Muscle of arm (tissue), 12 donors: ENCODE results near the gene AURKB. TPM values are rescaled to one million over a fixed set of nuclear protein-coding genes. Genes with fewer than 3 reads are reported as not detected.
"Not testable (repeated sequence)": the region's sequence is repeated elsewhere in the genome, so short reads cannot be mapped to it uniquely, and the experiment has no call there.

Experiments used
- DNase-seq: peaks from one replicate; pipeline ENCODE4 v3.0.0-alpha.2; 2013
- polyA plus RNA-seq, 12 donors: library from polyadenylated mRNA; unstranded; fragments of 120-200 nt; gene quantifications; one replicate each; pipeline ENCODE4 v1.2.1, GENCODE V29; 2013; ENCODE audit not compliant: insufficient read length in 12 of 12

AURKB gene
- polyA plus RNA-seq, 12 donors = 9.4 to 31.8 (median 17.7) TPM; not detected in 1

DNA sequence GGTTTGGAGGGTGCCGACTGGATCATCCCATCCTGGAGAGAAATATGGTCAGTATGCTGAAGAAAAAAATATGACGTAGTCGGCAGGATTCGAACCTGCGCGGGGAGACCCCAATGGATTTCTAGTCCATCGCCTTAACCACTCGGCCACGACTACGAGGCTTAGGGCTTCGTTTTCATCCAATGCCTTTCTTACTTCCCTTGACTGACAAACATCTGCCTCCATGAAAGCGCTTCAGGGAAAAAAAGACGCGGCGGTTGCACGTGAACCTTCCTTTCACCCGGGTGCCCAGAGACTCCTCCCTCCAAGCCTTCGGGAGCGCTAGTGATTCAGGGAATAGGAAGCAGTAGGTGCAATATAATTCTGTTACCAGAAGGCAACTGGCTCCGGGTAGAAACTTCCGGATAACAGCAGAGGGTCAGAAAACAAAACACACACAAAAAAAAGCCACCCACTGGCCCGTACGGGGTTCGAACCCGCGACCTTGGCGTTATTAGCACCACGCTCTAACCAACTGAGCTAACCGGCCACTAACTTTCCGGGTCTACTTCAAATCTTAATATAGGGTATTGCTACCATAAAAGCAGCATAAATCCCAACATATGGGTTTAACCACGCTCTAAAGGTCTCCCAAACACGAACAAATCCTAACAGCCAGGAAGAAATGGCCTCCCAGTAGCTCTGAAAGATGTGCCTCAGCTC is 16.3 kb upstream of the AURKB start:
- peak; percentile 93 for DNase-seq

DNA sequence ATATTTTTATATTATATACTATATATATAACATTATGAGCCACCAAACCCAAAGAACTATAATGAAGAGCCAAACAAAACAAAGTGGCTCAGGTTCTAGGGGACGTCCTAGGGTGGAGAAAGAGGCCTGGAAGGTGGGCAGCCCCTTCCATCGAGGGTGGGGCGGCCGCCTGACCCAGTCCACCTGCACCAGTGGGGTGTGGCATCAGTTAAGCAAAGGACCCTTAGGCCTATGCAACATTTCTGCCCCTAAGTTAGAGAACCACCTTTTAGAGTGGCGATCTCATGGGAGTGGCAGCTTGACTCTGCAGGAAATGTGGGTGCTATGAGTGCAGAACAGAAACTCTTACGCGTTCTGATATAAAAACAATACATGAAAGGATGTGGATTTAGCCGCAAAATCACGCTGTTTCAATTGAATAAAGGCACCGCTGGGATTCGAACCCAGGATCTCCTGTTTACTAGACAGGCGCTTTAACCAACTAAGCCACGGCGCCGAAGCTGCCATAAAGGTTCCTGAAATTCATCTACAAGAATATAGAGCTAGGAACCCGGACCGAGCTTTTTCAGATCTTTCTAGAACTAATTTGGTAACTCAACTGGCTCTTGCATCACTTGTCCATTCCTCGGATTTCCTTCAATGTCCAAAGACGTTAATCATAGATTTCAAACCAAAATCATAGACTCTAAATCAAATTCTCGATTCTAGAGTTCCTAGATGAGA is 15.6 kb upstream of the AURKB start:
- DNase-seq = peak; percentile 59

DNA sequence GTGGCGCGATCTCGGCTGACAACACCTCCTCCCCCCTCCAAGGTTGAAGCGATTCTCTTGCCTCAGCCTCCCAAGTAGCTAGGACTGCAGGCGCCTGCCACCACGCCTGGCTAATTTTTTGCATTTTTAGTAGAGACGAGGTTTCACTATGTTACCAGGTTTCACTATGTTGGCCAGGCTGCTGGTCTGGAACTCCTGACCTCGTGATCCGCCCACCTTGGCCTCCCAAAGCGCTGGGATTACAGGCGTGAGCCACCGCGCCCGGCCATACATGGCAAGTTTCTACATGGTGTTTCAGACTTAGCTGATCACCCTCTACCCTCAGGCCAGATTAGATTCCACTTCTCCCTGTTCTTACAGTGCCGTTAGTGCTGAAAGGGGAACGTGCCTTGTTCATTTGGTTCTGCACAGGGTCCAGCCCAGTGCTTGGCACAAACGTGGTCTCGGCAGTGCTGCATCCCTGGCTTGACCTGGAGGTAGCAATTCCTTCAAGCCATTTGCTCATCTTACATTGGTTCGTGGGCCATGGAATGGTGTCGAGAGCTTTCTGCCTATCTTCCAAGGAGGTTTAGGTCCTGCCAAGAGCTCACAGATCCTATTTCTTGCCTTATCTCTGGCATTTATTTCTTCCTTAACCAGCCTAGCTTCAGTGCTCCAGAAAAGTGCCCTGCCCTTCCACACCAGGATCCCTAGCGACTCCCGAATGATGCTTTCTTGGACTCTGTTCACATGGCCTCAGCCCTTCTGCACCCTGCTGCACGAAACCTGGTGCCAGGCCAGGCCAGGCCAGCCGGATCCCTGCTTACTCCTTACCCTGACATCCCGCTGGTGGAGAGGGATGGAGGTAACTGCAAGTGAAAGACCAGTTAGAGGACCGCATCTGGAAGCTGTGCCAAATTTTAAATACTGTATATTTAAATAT is 14.8 kb upstream of the AURKB start:
- DNase-seq = no peak

DNA sequence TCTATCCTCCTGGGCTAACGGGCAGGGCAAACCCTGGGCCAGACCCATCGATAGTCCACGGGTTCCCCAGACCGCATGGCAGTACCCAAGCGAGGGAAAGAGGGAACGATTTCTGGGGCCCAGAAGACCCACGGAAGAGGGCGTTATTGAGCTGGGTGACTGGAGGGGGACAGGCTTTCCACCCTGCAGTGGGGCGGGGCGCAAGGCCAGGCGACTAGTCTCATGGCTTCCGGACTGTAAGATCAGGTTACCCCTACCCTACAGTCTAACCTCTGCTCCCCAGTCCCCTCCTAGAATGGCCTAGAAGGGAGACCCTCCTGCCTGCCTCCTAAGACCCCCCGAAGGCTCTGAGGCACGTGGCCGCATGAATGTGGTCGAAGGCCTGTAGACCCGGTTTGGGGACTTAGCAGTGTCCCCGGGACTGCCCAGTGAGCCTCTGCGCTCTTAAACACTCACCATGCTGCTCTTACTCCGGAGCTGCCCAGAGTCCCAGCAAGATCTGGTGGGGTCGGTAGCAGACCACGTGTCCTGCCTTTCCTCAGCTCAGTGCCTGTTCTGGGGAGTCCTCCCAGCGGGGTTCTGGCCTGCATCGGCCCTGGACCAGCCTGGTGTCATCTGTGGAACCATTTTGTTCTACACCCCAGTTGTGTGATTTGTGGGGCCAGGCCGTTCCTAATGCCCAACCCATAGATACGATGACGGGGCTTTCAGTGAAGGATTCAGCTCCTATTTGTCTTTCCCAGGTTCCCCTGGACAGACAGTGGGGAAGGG is 13.2 kb upstream of the AURKB start:
- DNase-seq = peak; percentile 64

DNA sequence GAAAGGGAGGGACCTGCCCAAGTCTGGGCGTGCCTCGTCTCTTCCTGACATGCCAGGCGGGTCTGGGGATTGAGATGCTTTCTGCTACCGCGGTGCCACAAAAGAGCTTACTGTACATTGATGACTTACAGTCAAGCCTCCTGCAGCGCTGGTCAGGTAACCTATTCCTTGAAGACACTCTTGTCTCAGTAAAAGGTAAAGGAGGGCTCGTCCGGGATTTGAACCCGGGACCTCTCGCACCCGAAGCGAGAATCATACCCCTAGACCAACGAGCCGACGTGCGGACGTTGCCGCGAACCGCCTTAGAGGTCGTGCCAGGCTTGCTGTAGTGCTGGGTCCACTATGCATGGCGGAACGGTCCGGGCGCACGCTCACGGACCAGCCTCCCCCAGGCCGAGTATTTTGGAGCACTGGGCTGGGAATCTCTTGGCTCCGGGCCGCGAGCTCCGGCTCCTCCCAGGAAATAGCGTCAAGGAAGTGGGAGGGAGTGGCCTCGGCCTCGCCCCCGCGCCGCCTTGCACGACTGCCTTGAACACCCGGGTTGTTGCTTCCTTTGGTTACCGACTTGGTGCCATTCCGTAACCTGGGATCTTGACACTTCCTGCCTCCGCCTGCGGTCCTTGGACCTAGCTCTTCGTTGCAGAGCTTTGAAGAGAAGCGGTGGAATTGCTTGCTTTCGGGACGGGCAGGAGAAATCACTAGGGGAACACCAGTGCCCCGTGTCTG is 12.4 kb upstream of the AURKB start:
- peak; percentile 96 for DNase-seq

DNA sequence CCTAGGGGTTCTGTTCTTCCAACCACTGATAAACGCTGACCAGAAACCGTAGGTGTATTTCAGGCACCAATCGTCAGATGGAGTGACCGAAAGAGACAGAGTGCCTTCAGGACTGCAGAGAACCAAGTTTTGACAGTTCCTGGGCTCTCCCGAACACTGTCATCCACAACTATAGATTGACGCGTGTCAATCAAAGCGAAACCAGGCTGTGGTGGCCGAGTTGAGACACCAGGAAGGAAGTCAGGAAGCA is 11.9 kb upstream of the AURKB start:
- no peak for DNase-seq

DNA sequence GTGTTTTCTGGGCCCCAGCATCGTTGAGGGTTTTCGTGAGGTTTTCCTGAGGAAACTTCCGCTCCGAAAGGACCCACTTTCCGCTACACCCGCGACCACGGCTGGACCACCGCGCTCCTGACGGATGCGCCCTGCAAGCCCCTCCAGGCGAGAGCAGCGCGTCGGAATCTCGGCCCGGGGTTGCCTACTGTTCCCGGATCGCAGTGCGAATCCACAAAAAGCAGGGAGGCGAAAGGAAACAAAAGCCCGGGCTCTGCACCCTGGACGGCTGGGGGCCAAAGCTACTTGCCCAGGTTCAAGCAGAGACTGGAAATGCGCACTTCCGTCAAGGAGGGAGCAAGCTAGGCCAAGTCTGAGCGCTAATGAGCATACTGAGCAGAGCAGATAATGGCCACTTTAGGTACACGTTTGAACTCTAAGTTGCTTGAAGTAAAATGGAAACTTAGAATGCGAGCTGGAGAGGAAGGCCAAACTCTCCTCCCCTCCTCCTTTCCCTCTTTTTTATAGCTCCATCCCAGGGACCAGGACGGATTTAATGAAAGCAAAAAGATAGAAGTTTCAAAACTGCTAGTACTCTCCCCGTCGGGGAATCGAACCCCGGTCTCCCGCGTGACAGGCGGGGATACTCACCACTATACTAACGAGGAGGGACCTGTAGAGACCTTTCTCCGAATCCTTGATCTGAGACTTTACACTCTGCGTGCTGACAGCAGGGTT is 11.4 kb upstream of the AURKB start:
- DNase-seq = peak; percentile 96

DNA sequence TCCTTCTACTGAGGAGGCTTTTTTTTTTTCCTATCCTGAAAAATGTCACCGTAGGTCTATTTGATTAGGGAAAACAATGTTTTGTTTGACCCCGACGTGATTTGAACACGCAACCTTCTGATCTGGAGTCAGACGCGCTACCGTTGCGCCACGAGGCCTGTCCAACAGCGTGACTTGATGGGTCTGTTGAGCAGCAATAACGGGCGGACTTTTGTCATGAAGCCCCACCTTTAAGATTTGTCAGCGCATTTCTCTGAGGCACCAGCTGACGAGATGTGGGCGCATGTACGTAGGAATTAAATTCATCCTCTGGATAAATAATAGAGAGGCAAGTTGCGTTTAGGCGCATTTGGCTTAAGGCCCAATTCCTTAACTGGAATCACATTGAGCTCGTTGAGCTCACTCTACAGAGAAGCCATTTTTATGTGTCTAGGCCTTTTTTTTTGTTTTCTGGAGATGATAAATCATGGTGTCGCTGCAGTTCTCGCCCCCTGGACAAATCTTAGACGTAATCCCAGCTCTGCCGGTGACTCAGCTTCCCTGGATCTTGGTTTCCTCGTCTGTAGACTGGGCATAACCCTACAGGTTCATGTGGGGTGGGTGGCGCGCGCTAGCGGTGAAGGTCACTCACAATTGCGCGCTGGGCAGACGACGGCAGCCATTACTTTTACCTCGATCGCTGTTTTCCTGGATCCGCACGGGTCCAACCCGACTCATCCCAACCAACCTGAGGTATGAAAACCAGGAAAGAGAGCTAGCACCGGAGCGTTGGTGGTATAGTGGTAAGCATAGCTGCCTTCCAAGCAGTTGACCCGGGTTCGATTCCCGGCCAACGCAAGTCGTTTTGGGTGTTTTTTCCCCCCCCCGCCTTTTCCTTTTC is 10.6 kb upstream of the AURKB start:
- DNase-seq = peak; percentile 96

DNA sequence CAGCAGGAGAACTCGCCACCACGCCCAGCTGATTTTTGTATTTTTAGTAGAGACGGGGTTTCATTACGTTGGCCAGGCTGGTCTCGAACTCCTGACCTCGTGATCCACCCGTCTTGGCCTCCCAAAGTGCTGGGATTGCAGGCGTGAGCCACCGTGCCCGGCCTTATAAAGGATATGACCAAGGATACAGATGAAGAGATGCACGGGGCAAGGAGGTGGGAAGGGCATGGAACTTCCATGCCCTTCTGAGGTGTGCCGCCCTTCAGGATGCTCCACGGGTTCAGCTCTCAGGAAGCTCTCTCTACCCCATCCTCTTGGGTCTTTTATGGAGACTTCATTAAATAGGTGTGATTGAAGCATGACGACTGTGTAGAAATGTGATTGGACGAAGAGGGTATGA is 3.6 kb upstream of the AURKB start:
- DNase-seq = not testable (repeated sequence)

DNA sequence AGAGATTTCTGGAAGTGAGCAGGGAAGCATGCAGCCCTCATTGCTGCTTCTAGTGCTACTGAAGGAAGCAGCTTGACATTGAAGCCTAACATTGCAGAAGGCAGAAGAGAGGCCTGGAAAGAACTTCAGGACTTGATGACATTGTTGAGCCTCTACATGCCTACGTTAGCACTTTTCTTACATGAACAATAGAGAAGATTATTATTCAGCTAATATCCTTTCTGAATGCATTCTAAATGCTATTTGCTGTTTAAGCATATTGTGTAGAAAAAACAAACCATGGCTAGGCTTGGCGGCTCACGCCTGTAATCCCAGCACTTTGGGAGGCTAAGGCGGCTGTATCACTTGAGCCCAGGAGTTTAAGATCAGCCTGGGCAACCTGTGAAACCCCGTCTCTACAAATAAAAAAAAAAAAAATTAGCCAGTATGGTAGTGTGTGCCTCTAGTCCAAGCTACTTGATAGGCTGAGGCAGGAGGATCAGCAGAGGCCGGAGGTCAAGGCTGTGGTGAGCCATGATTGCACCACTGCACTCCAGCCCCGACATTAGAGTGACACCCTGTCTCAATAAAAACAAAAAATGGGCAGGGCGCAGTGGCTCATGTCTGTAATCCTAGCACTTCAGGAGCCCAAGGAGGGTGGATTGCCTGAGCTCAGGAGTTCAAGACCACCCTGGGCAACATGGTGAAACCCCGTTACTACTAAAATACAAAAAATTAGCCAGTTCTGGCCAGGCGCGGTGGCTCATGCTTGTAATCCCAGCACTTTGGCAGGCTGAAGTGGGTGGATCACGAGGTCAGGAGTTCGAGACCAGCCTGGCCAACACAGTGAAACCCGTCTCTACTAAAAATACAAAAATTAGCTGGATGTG is 2.2 kb upstream of the AURKB start:
- DNase-seq = no peak

DNA sequence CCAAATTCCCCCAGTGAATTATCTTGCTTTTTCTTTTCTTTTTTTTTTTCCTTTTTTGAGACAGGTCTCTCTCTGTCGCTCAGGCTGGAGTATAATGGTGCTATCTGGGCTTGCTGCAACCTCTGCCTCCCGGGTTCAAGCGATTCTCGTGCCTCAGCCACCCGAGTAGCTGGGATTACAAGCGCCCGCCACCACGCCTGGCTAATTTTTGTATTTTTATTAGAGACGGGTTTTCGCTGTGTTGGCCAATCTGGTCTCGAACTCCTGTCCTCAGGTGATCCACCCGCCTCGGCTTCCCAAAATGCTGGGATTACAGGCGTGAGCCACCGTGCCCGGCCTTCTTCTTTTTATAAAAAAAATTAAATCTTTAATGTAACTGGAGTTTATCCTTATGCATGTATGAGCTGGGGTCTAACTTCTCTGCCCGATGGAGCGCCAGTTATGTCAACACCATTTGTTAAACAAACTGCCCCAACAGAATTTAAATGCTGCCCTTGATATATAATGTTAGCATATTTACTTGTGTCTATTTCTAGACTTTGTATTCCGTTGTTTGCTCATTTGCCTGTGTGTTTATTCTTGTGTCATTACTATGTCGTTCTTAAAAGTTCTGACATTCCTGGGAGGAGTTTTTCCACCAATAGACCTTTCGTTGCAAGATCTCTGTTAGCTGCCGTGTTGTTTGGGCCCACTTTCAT is 535 bp upstream of the AURKB start:
- DNase-seq = no peak

DNA sequence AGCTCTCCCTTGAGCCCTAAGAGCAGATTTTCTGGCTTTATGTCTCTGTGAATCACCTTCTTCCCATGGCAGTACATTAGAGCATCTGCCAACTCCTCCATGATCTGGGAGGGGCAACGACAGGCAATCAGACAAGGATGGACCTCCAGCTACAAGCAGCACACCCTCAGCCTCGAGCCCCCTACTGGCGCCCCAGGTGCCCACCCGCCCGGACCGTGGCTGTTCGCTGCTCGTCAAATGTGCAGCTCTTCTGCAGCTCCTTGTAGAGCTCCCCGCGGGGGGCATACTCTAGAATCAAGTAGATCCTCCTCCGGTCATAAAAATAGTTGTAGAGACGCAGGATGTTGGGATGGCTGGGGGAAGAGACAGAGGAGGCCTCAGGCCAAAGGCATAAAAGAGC is 3.8 kb downstream of the AURKB start:
- DNase-seq = no peak

DNA sequence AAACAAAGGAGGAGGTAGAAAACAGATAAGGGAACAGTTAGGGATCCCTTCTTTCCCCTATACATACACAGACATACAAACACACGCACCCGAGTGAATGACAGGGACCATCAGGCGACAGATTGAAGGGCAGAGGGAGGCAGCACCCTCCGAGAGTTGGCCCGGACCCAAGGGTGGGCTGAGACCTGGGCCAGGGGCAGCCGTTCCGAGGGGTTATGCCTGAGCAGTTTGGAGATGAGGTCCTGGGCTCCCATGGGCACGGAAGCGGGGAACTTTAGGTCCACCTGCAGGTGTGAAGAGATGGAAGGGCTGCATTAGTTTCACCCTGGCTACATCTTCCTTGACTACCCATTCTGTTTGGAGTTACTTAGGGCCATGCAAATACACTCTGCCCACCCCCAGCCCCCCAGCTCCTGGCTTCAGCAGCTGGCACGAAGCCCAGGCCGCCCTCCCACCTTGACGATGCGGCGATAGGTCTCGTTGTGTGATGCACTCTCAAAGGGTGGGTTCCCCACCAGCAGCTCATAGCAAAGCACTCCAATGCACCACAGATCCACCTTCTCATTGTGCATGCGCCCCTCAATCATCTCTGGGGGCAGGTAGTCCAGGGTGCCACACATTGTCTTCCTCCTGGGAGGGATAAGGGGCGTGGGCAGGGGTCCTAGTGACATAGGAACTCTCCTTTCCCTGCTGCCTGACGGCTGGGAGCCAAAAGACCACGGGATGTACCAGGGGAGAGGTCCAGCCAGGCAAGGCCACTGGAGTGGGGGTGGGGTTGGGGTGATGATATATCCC is 5.4 kb downstream of the AURKB start:
- no peak for DNase-seq

DNA sequence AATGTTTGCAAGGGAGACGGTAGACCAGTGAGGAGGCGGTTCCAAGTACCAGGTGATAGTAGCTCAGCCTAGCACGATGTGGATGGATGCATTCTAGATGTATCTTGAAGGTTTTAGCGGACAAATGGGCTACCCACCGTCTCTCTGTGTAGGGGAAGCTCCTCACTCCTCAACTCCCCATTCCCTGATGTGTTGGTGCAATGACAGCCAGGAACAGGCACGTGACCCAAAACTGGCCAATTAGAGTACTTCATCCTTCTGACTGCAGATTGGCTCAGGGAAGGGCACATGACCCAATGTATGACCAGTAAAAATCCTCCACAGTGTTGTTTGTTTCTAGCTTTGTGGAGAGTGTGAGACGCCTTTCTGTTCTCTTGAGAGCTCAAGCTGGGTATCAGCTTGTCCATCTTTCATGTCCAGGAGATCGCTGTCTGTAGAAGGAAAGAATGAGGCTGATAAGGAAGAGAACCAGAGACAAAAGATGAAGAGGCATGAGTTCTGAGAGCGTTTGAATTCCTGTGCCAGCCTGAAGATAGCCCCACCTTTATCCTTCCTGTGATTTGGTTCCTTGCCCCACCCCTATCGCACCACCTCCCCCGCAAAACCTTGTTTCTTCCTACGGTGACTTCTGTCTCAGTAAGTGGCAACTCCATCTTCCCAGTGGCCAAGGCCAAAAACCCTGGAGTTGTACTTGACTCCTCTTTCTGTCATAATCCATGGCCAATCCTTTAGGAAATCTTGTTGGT is 18.1 kb downstream of the AURKB start:
- peak; percentile 92 for DNase-seq

DNA sequence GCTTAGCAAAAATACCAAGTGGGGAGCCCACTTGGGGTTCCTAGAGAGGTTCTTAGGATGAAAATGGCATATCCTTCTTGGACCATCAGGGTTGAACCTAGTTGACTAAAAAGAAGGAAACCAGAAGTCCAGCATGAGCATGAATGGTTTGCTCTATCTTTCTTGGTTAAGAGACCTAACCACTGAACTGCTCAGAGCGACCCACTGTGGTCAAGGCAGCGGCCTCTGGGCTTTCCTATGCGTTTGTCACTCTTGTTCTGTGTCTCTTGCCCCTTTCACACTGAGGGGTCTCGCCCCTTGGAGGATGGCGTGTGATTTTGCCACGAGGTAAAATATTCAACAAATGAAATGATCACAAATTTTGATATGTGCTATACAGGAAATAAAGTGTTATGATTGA is 19.9 kb downstream of the AURKB start:
- DNase-seq = no peak
